ENCODE data around the gene PLEKHD1.
"Not testable (repeated sequence)": the region's sequence is repeated elsewhere in the genome, so short reads cannot be mapped to it uniquely, and the experiment has no call there.

PLEKHD1 gene

GRCh38 chr14:69483765-69484443 is 624 bp upstream of the PLEKHD1 start:
- peak; percentile 65 to 84 for DNase-seq

DNA sequence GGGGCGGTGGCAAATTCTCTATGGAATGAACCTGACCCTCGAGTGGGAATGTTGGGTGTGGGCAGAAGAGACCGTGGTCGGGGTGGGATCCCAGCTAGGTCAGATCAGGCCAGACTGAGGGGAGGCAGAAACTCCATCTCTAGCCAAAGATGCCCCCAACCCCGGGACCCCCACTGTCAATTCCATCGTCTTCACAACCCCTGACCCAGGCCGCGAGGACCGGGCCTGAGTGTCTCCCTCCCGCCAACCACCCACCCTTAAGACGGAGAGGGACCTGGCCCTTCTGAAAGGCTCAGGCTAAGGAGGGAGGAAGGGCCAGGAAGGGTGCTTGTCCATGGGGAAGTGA is 760 bp downstream of the PLEKHD1 start:
- no peak for DNase-seq

- no peak for DNase-seq
Observed at GRCh38 chr14:69485701-69486100, 1.2 kb downstream of the PLEKHD1 start.

DNA sequence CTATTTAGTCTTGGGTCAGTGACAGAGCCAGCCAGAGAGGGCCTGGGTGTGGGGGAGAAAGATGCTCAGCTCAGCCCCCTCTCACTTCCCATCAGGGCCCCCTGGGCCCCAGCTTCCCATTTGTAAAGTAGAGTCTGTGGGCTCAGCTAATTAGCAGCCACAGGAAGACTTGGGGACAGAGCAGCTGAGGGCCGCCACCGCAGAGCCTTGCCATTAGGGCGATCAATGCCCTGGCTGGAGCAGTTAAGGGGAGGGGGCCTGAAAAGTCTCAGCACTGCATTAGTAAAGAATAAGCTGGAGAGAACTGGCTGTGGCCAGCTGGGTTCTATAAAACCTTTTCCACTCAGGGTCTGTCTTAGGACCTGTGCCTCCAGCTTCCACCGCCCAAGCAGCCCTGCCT is 2.7 kb downstream of the PLEKHD1 start:
- no peak for DNase-seq

DNA sequence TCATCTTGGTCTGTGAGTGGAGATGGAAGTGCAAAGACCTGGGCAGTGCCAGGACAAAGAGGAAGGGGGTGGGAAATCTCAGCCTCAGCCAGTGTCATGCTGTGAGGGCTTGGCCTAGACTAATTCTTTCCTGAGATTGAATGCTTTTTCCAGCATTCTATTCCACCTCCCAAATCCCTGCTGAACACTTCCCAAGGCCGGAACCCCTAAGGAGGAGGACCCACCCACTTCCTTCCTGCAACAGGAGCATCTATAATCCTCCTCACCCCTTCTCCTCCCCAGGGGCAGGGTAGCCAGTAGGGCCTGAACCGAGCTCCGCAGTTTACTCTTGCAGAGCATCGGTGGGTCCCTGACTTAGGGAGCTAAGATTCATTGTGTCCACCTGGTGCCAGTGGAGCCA is 3.2 kb downstream of the PLEKHD1 start:
- no peak for DNase-seq

- DNase-seq, result no peak
Observed at GRCh38 chr14:69489495-69489894, 5.0 kb downstream of the PLEKHD1 start.

DNA sequence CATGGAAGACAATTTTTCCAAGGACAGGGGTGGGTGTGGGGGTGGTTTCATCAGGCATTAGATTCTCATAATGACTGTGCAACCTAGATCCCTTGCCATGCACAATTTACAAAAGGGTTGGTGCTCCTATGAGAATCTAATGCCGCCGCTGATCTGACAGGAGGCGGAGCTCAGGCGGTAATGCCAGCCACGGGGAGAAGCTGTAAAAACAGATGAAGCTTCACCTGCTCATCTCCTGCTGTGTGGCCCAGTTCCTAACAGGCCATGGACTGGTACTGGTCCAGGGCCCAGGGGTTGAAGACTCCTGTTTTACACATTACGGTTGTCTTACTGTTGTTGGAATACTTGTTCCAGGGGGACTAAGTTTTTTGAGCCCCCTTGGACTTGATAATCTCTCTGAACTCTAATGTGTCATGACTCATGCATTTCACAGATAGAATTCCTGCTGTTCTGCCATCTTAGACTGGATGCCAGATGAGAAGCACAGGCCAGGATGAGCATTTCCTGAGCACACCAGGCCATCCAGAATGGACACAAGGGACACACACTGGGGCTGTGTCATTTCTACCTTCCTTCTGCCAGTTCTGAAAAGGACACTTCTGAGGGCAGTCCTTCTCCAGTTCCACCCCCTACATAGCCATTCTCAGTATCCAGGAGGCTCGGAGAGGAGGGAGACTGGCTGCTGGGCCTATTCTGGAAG is 5.8 kb downstream of the PLEKHD1 start:
- no peak for DNase-seq

- DNase-seq, result no peak
Observed at GRCh38 chr14:69491193-69491592, 6.7 kb downstream of the PLEKHD1 start.

GRCh38 chr14:69493038-69493437 is 8.5 kb downstream of the PLEKHD1 start:
- DNase-seq, result no peak

DNA sequence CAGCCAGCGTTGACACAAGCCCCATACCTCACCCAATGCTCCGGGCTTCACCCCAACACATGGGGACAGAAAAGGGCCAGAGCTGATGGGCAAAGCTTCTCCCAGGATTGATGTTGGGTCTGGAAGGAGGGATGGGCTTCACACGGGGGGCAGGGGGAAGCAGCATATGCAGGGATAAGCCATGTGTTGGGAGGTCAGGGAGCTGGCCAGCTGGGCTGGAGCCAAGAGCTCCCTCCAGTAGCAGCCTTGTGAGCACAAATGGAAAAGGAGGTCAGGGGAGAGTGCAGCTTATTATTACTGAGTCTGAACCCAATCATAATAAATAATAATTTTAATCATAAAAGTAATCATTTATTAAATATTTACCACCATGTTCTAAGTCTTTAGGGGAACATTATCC is 9.3 kb downstream of the PLEKHD1 start:
- DNase-seq, result no peak

DNA sequence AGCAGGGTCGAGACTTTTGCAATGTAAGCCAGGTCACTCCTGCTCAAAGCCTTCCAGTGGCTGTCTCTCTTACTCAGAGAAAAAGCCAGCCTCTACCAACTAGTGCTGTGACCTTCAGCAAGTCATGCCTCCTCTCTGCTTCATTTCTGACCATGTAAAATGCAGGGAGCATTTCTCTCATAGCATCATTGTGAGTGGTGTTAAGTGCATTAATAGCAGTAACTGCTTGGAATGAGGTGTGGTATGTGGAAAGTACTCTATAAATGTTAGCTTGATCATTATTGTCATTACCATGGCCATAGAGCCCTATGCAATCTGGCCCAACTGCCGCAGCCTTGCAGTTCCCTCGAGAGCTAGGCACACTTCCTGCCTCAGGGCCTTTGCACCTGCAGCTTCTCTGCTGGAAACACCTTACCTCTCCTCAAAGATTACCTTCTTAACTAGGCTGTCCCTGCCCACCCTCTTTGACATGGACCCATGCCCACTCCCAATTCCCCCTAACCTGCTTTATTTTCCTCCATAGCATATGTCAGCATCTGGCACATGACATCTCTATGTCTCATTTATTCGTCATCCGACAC is 10.9 kb downstream of the PLEKHD1 start:
- DNase-seq, result peak; percentile 22 to 80

DNA sequence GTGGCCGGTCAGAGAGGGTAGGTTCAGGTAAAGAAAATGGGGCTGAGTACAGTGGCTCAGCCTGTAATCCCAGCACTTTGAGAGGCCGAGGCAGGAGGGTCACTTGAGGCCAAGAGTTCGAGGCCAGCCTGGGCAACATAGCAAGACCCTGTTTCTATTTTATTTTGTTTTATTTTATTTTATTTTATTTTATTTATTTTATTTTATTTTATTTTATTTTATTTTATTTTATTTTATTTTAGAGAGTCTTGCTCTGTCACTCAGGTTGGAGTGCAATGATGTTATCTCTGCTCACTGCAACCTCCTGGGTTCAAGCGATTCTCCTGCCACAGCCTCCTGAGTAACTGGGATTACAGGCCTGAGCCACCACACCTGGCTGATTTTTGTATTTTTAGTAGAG is 13.3 kb downstream of the PLEKHD1 start:
- DNase-seq, result not testable (repeated sequence)

DNA sequence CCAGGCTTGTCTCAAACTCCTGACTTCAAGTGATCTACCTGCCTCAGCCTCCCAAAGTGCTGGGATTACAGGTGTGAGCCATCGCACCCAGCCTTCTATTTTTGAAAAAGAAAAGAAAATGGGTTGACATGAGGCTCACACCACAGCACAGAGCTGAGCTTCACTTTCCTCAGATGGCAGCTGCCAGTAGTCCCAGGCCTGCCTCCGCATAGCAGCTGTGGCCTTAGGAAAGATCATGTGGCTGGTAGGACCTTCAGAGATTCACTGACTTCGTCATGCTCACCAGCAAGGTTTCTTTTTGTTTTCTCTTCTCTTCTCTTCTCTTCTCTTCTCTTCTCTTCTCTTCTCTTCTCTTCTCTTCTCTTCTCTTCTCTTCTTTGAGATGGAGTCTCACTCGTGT is 13.8 kb downstream of the PLEKHD1 start:
- DNase-seq, result not testable (repeated sequence)

DNA sequence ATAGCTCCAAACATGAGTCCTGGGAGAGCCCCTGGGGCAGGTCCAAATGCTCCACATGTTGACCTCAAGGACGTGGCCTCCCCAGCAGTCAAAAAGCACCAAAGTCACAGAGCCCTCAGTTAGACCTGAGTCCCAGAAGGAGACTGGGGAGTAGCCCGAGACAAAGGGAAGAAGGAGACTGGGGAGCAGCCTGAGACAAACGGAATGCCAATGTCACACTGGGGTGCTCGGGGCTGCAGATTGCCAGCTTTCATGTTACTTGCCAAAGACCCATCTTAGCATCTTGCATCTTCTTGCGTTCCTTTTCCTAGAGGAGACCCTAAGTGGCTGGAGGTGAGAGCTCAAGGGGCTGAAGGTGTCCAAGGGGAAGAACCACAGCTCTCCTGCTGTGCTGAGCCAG is 14.9 kb downstream of the PLEKHD1 start:
- no peak for DNase-seq

DNA sequence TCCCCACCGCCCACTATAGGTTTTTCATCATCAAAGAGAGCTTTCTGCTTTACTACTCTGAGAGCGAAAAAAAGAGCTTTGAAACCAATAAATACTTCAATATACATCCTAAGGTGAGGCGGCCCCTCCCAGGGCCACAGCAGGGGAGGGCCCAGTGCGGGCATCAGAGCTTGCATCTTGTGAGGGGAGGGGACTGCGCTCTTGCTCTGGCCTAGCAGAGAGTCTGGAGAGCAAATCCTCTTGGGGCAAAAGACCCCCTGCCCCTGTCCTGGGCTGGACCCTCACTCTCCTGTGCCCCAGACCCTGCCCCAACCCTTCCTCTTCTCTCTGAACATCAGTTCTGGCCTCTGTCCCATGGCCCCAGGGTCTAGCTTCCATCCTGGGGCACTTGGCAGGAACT is 15.6 kb downstream of the PLEKHD1 start:
- DNase-seq, result no peak

DNA sequence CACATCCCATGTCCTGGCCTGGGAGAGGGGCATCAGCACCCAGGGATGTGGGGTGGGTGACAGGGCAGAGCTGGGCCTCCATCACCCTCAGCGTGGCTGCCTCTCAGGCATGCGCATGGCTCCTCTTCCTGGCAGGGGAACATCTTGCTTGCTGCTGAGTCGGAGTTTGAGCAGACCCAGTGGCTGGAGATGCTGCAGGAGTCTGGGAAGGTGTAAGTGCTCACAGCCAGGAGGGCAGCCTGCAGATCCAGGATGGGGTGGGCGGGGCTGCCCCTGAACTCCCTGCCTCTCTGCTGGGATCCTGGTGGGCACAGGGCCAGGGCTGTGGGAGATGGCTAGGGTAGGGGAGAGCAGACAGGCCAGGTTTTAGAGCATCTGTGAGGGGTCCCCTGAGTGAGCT is 16.2 kb downstream of the PLEKHD1 start:
- DNase-seq, result peak in 1 of 2 experiments; percentile 45

- peak; percentile 20 to 50 for DNase-seq
Observed at GRCh38 chr14:69501423-69501838, 16.9 kb downstream of the PLEKHD1 start.

DNA sequence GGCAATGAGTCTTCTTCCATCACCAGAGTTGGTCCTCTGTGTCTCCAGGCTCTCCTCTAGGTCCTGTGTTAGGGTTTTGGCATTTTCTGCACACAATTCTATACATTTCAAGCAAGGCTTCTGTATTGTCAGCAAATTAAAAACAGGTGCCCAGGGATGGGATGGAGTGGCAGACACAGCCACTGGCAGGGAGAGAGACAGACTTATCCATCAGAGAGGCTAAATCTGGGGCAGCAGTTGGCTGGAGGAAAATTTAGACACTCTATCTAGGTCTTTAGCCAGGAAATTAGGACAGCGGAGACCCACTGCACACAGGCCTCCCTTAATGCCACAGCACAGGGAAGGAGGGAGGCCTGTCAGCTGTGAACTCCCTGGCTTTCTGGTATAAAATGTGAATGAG is 20.2 kb downstream of the PLEKHD1 start:
- no peak for DNase-seq

- no peak for DNase-seq
Observed at GRCh38 chr14:69505338-69506240, 21.1 kb downstream of the PLEKHD1 start.

DNA sequence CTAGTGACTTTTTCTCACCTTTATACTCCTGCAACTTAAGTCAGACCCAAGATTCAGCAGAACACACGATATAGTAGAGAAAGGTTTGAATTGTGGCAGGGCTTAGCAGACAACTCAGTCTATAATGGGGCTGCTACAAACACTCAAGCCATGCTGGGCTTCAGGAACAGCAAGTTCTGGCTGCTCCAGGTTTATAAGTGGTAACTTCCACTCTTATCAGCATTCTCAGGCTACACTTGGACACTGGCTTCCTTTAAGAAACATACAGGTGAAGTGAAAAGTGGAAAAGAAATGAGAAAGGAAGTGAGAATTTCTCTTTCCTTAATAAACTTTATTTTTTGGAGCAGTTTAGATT is 21.7 kb downstream of the PLEKHD1 start:
- no peak for DNase-seq

GRCh38 chr14:69518289-69519101 is 34.0 kb downstream of the PLEKHD1 start:
- DNase-seq, result peak; percentile 62 to 83

Measured in NCI-H524 (cell line).